Stomach (tissue), 4 donors: ENCODE measurements around the gene SEC22C.

Experiments used
- CTCF ChIP-seq, 7 experiments: fragments of 450-650 bp in 4 of 7; fragments of 200-600 bp in 3 of 7; sonication (generic) in 3 of 7; IDR thresholded peaks; one replicate each; pipeline ENCODE4 v1.5.1; 2016 to 2019; ENCODE audit warnings: antibody characterized with exemption in 7 of 7, control low read depth in 2 of 7, mild to moderate bottlenecking in 1 of 7
- EP300 ChIP-seq: sonication (generic); formaldehyde crosslinking; IDR thresholded peaks from one replicate; pipeline ENCODE4 v1.6.1; 2017; ENCODE audit warnings: antibody characterized with exemption
- POLR2A ChIP-seq, 4 donors: fragments of 450-650 bp; IDR thresholded peaks; one replicate each; pipeline ENCODE4 v1.6.1; 2016; ENCODE audit warnings: antibody characterized with exemption in 4 of 4, control low read depth in 2 of 4, mild to moderate bottlenecking in 1 of 4, moderate library complexity in 1 of 4
- POLR2AphosphoS5 ChIP-seq, 3 donors: sonication (generic); formaldehyde crosslinking; IDR thresholded peaks; one replicate each; pipeline ENCODE4 v1.6.1; 2016; ENCODE audit warnings: antibody characterized with exemption in 3 of 3

GRCh38 chr3:42508562-42508961, 73.2 kb downstream of the SEC22C start:
- no peak for TF ChIP-seq EP300
- no peak for TF ChIP-seq CTCF (IDR thresholded peaks at IDR 0.05)
- no peak for TF ChIP-seq POLR2AphosphoS5 (IDR thresholded peaks at IDR 0.05)
- TF ChIP-seq POLR2A (IDR thresholded peaks at IDR 0.05) = no peak
